HCT116 (cell line): ENCODE measurements around the gene PDE10A. TPM values are rescaled to one million over a fixed set of nuclear protein-coding genes. Genes with fewer than 3 reads are reported as not detected.

Experiments
- ATAC-seq: fragments of 200-7000 bp; cut with Tn5 transposase; 2 replicates; pipeline ENCODE4 v1.9.1; 2020; ENCODE audit warnings: mild to moderate bottlenecking, moderate library complexity
- BruUV-seq: library from RNA; stranded (reverse); fragments of 400-500 nt; replicated peaks from 2 replicates; lab custom pipeline; 2021; lab: Mats Ljungman, UMichigan
- CTCF ChIA-PET: fragments of 300-600 bp; sonication (Branson Sonifier 250); formaldehyde crosslinking; loops from one replicate; lab custom pipeline; 2021; ENCODE audit warnings: antibody characterized with exemption; lab: Charles Lee
- POLR2A ChIA-PET: fragments of 300-600, 350-600 bp; sonication (Branson Sonifier 250); formaldehyde crosslinking; loops from one replicate; lab custom pipeline; 2021; ENCODE audit warnings: antibody characterized with exemption; lab: Charles Lee
- RAD21 ChIA-PET, 2 experiments: fragments of 300-600 bp; sonication (Branson Sonifier 250); formaldehyde crosslinking; loops; one replicate each; lab custom pipeline; 2023; ENCODE audit warnings: low total read pairs in 2 of 2; ENCODE audit not compliant: uncharacterized antibody in 2 of 2, unreplicated experiment in 2 of 2, low non-redundant PET in 1 of 2; lab: Charles Lee
- DNase-seq: peaks from one replicate; pipeline ENCODE4 v3.0.0-alpha.2; 2010; ENCODE audit warnings: low read depth, low spot score
- H2AFZ ChIP-seq: fragments of 200-600 bp; shearing (Covaris generic), sonication (generic); 2 replicates; pipeline ENCODE4 v1.6.1; 2017; ENCODE audit warnings: low read depth, mixed run types, mixed read lengths, antibody characterized with exemption, low read length; ENCODE audit not compliant: poor library complexity, severe bottlenecking
- H3K27ac ChIP-seq: 2 replicates; pipeline ENCODE4 v1.5.1; 2012; ENCODE audit warnings: low read depth, low read length
- H3K27me3 ChIP-seq: fragments of 200-600 bp; sonication (generic); 2 replicates; pipeline ENCODE4 v1.6.1; 2016; ENCODE audit warnings: mixed run types, low read length, mixed read lengths; ENCODE audit not compliant: insufficient read depth
- H3K36me3 ChIP-seq, 2 experiments: fragments of 200-500 bp in 1 of 2; fragments of 200-600 bp in 1 of 2; sonication (Bioruptor generic) in 1 of 2; sonication (generic) in 1 of 2; 2 replicates each; pipeline versions ENCODE4 v1.5.1 to v1.6.1; 2014 to 2016; ENCODE audit warnings: low read length in 2 of 2, inconsistent platforms in 1 of 2, mixed read lengths in 1 of 2, mixed run types in 1 of 2; ENCODE audit not compliant: insufficient read depth in 2 of 2, control insufficient read depth in 1 of 2
- H3K4me1 ChIP-seq, 2 experiments: fragments of 200-600 bp in 1 of 2; sonication (generic) in 1 of 2; 2 replicates each; pipeline versions ENCODE4 v1.5.1 to v1.6.1; 2012 to 2017; ENCODE audit warnings: low read length in 2 of 2, inconsistent platforms in 1 of 2, mild to moderate bottlenecking in 1 of 2, mixed read lengths in 1 of 2, mixed run types in 1 of 2, moderate library complexity in 1 of 2; ENCODE audit not compliant: insufficient read depth in 2 of 2, control insufficient read depth in 1 of 2
- H3K4me2 ChIP-seq: fragments of 200-600 bp; sonication (generic); 2 replicates; pipeline ENCODE4 v1.6.1; 2017; ENCODE audit warnings: mixed run types, low read length, mixed read lengths
- H3K4me3 ChIP-seq, 2 experiments: fragments of 200-600 bp in 1 of 2; sonication (generic) in 1 of 2; replicated peaks in 1 of 2; 2 replicates each; pipeline ENCODE4 v1.5.1; 2011 to 2016; ENCODE audit warnings: low read length in 2 of 2, control low read depth in 1 of 2, low read depth in 1 of 2, mild to moderate bottlenecking in 1 of 2, mixed read lengths in 1 of 2, mixed run types in 1 of 2
- H3K79me2 ChIP-seq: fragments of 200-600 bp; sonication (generic); 2 replicates; pipeline ENCODE4 v1.6.1; 2017; ENCODE audit warnings: mild to moderate bottlenecking, mixed run types, low read length, moderate library complexity, mixed read lengths; ENCODE audit not compliant: insufficient read depth
- H3K9ac ChIP-seq: fragments of 200-600 bp; sonication (generic); 2 replicates; pipeline ENCODE4 v1.6.1; 2016; ENCODE audit warnings: low read length, mixed read lengths
- H3K9me2 ChIP-seq: fragments of 200-600 bp; sonication (generic), shearing (Covaris generic); 2 replicates; pipeline ENCODE4 v1.6.1; 2017; ENCODE audit warnings: mixed run types, mild to moderate bottlenecking, moderate library complexity; ENCODE audit not compliant: insufficient read depth
- H3K9me3 ChIP-seq, 2 experiments: fragments of 200-500 bp in 1 of 2; fragments of 200-600 bp in 1 of 2; sonication (Bioruptor generic) in 1 of 2; sonication (generic) in 1 of 2; 2 replicates each; pipeline ENCODE4 v1.6.1; 2014 to 2017; ENCODE audit warnings: low read length in 2 of 2, mixed read lengths in 2 of 2, inconsistent platforms in 1 of 2, low read depth in 1 of 2, mild to moderate bottlenecking in 1 of 2, mixed run types in 1 of 2, moderate library complexity in 1 of 2; ENCODE audit not compliant: control insufficient read depth in 1 of 2, insufficient read depth in 1 of 2
- H4K20me1 ChIP-seq: fragments of 200-600 bp; sonication (generic), shearing (Covaris generic); 2 replicates; pipeline ENCODE4 v1.6.1; 2017; ENCODE audit warnings: mixed run types, mild to moderate bottlenecking, moderate library complexity; ENCODE audit not compliant: insufficient read depth
- ATF3 ChIP-seq: IDR thresholded peaks from 2 replicates; pipeline ENCODE4 v1.6.1; 2012
- CBX3 ChIP-seq: IDR thresholded peaks from 2 replicates; pipeline ENCODE4 v1.6.1; 2012; ENCODE audit warnings: low read depth
- EZH2 ChIP-seq: fragments of 200-600 bp; sonication (generic); IDR thresholded peaks from 2 replicates; pipeline ENCODE4 v1.6.1; 2017; ENCODE audit warnings: antibody characterized with exemption, mixed run types
- EZH2phosphoT487 ChIP-seq: fragments of 200-600 bp; IDR thresholded peaks from 2 replicates; pipeline ENCODE4 v1.6.1; 2018; ENCODE audit warnings: antibody characterized with exemption, borderline replicate concordance
- JUND ChIP-seq: IDR thresholded peaks from 2 replicates; pipeline ENCODE4 v1.6.1; 2012
- MAX ChIP-seq: IDR thresholded peaks from 2 replicates; pipeline ENCODE4 v1.6.1; 2012
- POLR2A ChIP-seq: IDR thresholded peaks from 2 replicates; pipeline ENCODE4 v1.7.0; 2011; ENCODE audit warnings: borderline replicate concordance; ENCODE audit not compliant: insufficient read depth, insufficient read length; ENCODE audit errors: extremely low read depth
- POLR2AphosphoS5 ChIP-seq: IDR thresholded peaks from 2 replicates; pipeline ENCODE4 v1.6.1; 2011; ENCODE audit warnings: mild to moderate bottlenecking, low read depth, low read length, moderate library complexity
- SIN3A ChIP-seq: IDR thresholded peaks from 2 replicates; pipeline ENCODE4 v1.6.1; 2012; ENCODE audit warnings: low read depth
- SRF ChIP-seq: IDR thresholded peaks from 2 replicates; pipeline ENCODE4 v1.6.1; 2012; ENCODE audit warnings: low read depth
- TCF7L2 ChIP-seq: IDR thresholded peaks from 2 replicates; pipeline ENCODE4 v1.7.0; 2011; ENCODE audit warnings: borderline replicate concordance, inconsistent platforms; ENCODE audit not compliant: insufficient read depth, insufficient read length; ENCODE audit errors: extremely low read depth
- ZFX ChIP-seq: fragments of 450-650 bp; IDR thresholded peaks from 2 replicates; pipeline ENCODE4 v1.6.1; 2017
- ZNF274 ChIP-seq: fragments of 200-500 bp; sonication (Bioruptor generic); IDR thresholded peaks from 2 replicates; pipeline ENCODE4 v1.6.1; 2014; ENCODE audit warnings: mild to moderate bottlenecking, low read depth, low read length, inconsistent platforms
- intact Hi-C: fragments of 100-400 bp; cut with micrococcal nuclease; formaldehyde crosslinking; loops from 2 replicates; pipeline ENCODE4 v1.10.0; 2022
- total RNA-seq: library from RNA; stranded (reverse); gene quantifications from one replicate; pipeline ENCODE4 v1.2.1, GENCODE V29; 2021; ENCODE audit not compliant: unreplicated experiment
- TF ChIP-seq, protein P1 (sequence below), 3 experiments: fragments of 200-600 bp in 1 of 3; sonication (generic) in 1 of 3; IDR thresholded peaks in 2 of 3; conservative IDR thresholded peaks in 1 of 3; 2 replicates each; pipeline ENCODE4 v1.5.1; 2012 to 2017; ENCODE audit warnings: low read depth in 2 of 3, low read length in 2 of 3, antibody characterized with exemption in 1 of 3, borderline replicate concordance in 1 of 3, control low read depth in 1 of 3, mild to moderate bottlenecking in 1 of 3, mixed read lengths in 1 of 3, mixed run types in 1 of 3, moderate library complexity in 1 of 3; ENCODE audit not compliant: insufficient read depth in 1 of 3
- TF ChIP-seq, protein P2 (sequence below): IDR thresholded peaks from 2 replicates; pipeline ENCODE4 v1.6.1; 2012; ENCODE audit warnings: low read depth

Gene PDE10A
- total RNA-seq, 1 experiment from 2014 or later = 0.37 TPM

DNA sequence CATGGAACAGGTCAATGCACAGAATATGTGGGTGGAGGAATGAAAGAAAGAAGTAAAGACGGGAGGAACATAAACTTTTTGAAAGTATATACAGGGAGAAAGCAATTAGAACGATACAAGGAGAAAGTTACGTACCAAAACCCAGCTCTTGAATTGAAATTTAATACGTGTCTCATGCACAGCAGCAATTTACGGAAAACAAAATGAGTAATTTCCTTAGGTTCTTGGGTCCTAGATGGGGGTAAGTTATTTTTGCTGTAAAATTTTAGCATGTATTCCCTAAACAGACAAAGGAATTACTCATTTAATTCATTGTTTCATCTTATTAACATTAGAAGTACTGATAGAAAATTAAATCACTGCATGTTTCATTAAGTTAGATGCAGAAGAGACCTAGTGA is 75.8 kb downstream of the PDE10A start:
- ChIA-PET RAD21 (no interaction called here), POLR2A (no interaction called here), CTCF (no interaction called here)
- DNase-seq = no peak
- H2AFZ ChIP-seq = no peak overlapping the region
- no peak overlapping the region for H3K4me2 ChIP-seq
- H3K27ac ChIP-seq = no peak overlapping the region
- no peaks in the 10 kb centered on the region for H3K9me2 ChIP-seq
- no peaks in the 10 kb centered on the region for H3K79me2 ChIP-seq
- H3K4me3 ChIP-seq = no peak overlapping the region
- ATAC-seq = no peak
- TF ChIP-seq, protein P1, sequence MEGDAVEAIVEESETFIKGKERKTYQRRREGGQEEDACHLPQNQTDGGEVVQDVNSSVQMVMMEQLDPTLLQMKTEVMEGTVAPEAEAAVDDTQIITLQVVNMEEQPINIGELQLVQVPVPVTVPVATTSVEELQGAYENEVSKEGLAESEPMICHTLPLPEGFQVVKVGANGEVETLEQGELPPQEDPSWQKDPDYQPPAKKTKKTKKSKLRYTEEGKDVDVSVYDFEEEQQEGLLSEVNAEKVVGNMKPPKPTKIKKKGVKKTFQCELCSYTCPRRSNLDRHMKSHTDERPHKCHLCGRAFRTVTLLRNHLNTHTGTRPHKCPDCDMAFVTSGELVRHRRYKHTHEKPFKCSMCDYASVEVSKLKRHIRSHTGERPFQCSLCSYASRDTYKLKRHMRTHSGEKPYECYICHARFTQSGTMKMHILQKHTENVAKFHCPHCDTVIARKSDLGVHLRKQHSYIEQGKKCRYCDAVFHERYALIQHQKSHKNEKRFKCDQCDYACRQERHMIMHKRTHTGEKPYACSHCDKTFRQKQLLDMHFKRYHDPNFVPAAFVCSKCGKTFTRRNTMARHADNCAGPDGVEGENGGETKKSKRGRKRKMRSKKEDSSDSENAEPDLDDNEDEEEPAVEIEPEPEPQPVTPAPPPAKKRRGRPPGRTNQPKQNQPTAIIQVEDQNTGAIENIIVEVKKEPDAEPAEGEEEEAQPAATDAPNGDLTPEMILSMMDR (IDR thresholded peaks at IDR 0.05 in 2 of 3, conservative IDR thresholded peaks at IDR 0.05 in 1 of 3; ENCODE audit: borderline replicate concordance in 1 of 3, insufficient read depth in 1 of 3, low read depth in 2 of 3, low read length in 2 of 3) = no peak
- no peak for TF ChIP-seq SIN3A
- TF ChIP-seq POLR2A = no peak
- no peak for TF ChIP-seq MAX
- TF ChIP-seq TCF7L2 = no peak
- TF ChIP-seq JUND = no peak
- no peak for TF ChIP-seq EZH2phosphoT487
- TF ChIP-seq ATF3 = no peak
- no peak for TF ChIP-seq CBX3
- TF ChIP-seq, protein P2, sequence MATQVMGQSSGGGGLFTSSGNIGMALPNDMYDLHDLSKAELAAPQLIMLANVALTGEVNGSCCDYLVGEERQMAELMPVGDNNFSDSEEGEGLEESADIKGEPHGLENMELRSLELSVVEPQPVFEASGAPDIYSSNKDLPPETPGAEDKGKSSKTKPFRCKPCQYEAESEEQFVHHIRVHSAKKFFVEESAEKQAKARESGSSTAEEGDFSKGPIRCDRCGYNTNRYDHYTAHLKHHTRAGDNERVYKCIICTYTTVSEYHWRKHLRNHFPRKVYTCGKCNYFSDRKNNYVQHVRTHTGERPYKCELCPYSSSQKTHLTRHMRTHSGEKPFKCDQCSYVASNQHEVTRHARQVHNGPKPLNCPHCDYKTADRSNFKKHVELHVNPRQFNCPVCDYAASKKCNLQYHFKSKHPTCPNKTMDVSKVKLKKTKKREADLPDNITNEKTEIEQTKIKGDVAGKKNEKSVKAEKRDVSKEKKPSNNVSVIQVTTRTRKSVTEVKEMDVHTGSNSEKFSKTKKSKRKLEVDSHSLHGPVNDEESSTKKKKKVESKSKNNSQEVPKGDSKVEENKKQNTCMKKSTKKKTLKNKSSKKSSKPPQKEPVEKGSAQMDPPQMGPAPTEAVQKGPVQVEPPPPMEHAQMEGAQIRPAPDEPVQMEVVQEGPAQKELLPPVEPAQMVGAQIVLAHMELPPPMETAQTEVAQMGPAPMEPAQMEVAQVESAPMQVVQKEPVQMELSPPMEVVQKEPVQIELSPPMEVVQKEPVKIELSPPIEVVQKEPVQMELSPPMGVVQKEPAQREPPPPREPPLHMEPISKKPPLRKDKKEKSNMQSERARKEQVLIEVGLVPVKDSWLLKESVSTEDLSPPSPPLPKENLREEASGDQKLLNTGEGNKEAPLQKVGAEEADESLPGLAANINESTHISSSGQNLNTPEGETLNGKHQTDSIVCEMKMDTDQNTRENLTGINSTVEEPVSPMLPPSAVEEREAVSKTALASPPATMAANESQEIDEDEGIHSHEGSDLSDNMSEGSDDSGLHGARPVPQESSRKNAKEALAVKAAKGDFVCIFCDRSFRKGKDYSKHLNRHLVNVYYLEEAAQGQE = no peak
- no peak for TF ChIP-seq EZH2
- TF ChIP-seq ZFX = no peak
- no peak for TF ChIP-seq POLR2AphosphoS5
- no peak for TF ChIP-seq SRF
- no peak for TF ChIP-seq ZNF274
- H3K9me3 ChIP-seq = no peaks in the 10 kb centered on the region
- no peaks in the 10 kb centered on the region for H4K20me1 ChIP-seq
- no peaks in the 10 kb centered on the region for H3K4me1 ChIP-seq
- H3K36me3 ChIP-seq = no peaks in the 10 kb centered on the region
- intact Hi-C loops = no loop called here
- H3K9ac ChIP-seq = no peak overlapping the region
- no TSS peak for BruUV-seq
- H3K27me3 ChIP-seq = no peaks in the 10 kb centered on the region
